ENCODE measurements around the gene PLCB4.

The PLCB4 gene

GRCh38 chr20:9206486-9206885, 137.6 kb downstream of the PLCB4 start:
- Histone ChIP-seq H3K9me2 (replicated peaks; ENCODE audit: low read depth, low read length) (no peaks in the 10 kb centered on the region), H3K4me2 (ENCODE audit: low read depth, low read length, poor library complexity, severe bottlenecking) (no peak overlapping the region)

DNA sequence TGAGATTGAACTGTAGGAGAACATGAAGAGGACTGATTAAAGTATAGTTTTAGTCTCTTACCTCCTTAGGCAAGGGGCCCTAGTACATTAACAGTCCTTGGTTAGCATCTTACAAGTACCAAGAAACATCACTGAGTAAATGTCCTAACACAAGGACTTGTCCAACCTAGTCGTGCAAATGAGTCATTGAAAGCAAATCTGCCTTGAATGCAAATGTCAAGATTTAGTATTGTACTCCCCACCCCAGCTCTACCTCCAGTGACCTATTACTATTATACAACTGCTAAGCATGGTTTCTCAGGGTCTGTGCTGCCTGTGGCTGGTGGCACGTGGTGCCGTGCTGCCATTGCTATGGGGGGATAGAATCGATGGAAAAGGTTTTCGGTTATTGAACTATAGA, 138.4 kb downstream of the PLCB4 start:
- peaks cover 32% of the 10 kb centered on the region for H3K79me2 ChIP-seq (ENCODE audit: insufficient read depth, low read length)
- no peaks in the 10 kb centered on the region for H3K27me3 ChIP-seq (ENCODE audit: insufficient read depth, low read length, poor library complexity, severe bottlenecking)
- no peaks in the 10 kb centered on the region for H3K9me2 ChIP-seq (replicated peaks; ENCODE audit: low read depth, low read length)
- TF ChIP-seq CTCF (conservative IDR thresholded peaks at IDR 0.05; ENCODE audit: low read length) (no peak), EZH2phosphoT487 (IDR thresholded peaks at IDR 0.05; ENCODE audit: borderline replicate concordance) (no peak)
- H3F3A ChIP-seq (ENCODE audit: low read depth), result 0 out of 2 replicates have a peak, but pooled peaks cover 2% of the 10 kb centered on the region
- H3K4me1 ChIP-seq (ENCODE audit: insufficient read depth, low read length, poor library complexity, severe bottlenecking), result peaks cover 19% of the 10 kb centered on the region
- H4K20me1 ChIP-seq (ENCODE audit: insufficient read depth, low read length, poor library complexity, severe bottlenecking), result no peaks in the 10 kb centered on the region
- no peak overlapping the region for H3K9ac ChIP-seq (ENCODE audit: low read depth, low read length, poor library complexity, severe bottlenecking)
- H3K4me3 ChIP-seq (ENCODE audit: low read length, poor library complexity, severe bottlenecking), result no peak overlapping the region
- H3K9me3 ChIP-seq (ENCODE audit: insufficient read depth, low read depth, low read length), result no peaks in the 10 kb centered on the region
- H3K36me3 ChIP-seq (ENCODE audit: insufficient read depth, low read length), result no peaks in the 10 kb centered on the region
- H2AFZ ChIP-seq (ENCODE audit: low read length), result no peak overlapping the region
- no peak overlapping the region for H3K4me2 ChIP-seq (ENCODE audit: low read depth, low read length, poor library complexity, severe bottlenecking)

More at GRCh38 chr20:9206486-9206885, 137.6 kb downstream of the PLCB4 start:
- peaks cover 35% of the 10 kb centered on the region for H3K79me2 ChIP-seq (ENCODE audit: insufficient read depth, low read length)
- no peaks in the 10 kb centered on the region for H3K27me3 ChIP-seq (ENCODE audit: insufficient read depth, low read length, poor library complexity, severe bottlenecking)
- no peak overlapping the region for H3K9ac ChIP-seq (ENCODE audit: low read depth, low read length, poor library complexity, severe bottlenecking)
- H3K4me3 ChIP-seq (ENCODE audit: low read length, poor library complexity, severe bottlenecking), result no peak overlapping the region
- TF ChIP-seq CTCF (conservative IDR thresholded peaks at IDR 0.05; ENCODE audit: low read length) (no peak), EZH2phosphoT487 (IDR thresholded peaks at IDR 0.05; ENCODE audit: borderline replicate concordance) (no peak)
- H3K9me3 ChIP-seq (ENCODE audit: insufficient read depth, low read depth, low read length), result no peaks in the 10 kb centered on the region
- H2AFZ ChIP-seq (ENCODE audit: low read length), result no peak overlapping the region
- no peaks in the 10 kb centered on the region for H3F3A ChIP-seq (ENCODE audit: low read depth)
- H3K4me1 ChIP-seq (ENCODE audit: insufficient read depth, low read length, poor library complexity, severe bottlenecking), result peaks cover 22% of the 10 kb centered on the region
- H3K36me3 ChIP-seq (ENCODE audit: insufficient read depth, low read length), result no peaks in the 10 kb centered on the region
- no peaks in the 10 kb centered on the region for H4K20me1 ChIP-seq (ENCODE audit: insufficient read depth, low read length, poor library complexity, severe bottlenecking)

- H3F3A ChIP-seq (ENCODE audit: low read depth), result 0 out of 2 replicates have a peak, but pooled peaks cover 2% of the 10 kb centered on the region
- no peaks in the 10 kb centered on the region for H4K20me1 ChIP-seq (ENCODE audit: insufficient read depth, low read length, poor library complexity, severe bottlenecking)
- no peaks in the 10 kb centered on the region for H3K36me3 ChIP-seq (ENCODE audit: insufficient read depth, low read length)
- no peaks in the 10 kb centered on the region for H3K9me3 ChIP-seq (ENCODE audit: insufficient read depth, low read depth, low read length)
- no peaks in the 10 kb centered on the region for H3K9me2 ChIP-seq (replicated peaks; ENCODE audit: low read depth, low read length)
- peaks cover 36% of the 10 kb centered on the region for H3K79me2 ChIP-seq (ENCODE audit: insufficient read depth, low read length)
- no peak overlapping the region for H3K4me3 ChIP-seq (ENCODE audit: low read length, poor library complexity, severe bottlenecking)
- H3K4me2 ChIP-seq (ENCODE audit: low read depth, low read length, poor library complexity, severe bottlenecking), result no peak overlapping the region
- peaks cover 9% of the 10 kb centered on the region for H3K4me1 ChIP-seq (ENCODE audit: insufficient read depth, low read length, poor library complexity, severe bottlenecking)
- H3K9ac ChIP-seq (ENCODE audit: low read depth, low read length, poor library complexity, severe bottlenecking), result no peak overlapping the region
- no peaks in the 10 kb centered on the region for H3K27me3 ChIP-seq (ENCODE audit: insufficient read depth, low read length, poor library complexity, severe bottlenecking)
- H2AFZ ChIP-seq (ENCODE audit: low read length), result no peak overlapping the region
- TF ChIP-seq CTCF (conservative IDR thresholded peaks at IDR 0.05; ENCODE audit: low read length), result no peak
- TF ChIP-seq EZH2phosphoT487 (IDR thresholded peaks at IDR 0.05; ENCODE audit: borderline replicate concordance), result no peak
These were observed 141.5 kb downstream of the PLCB4 start for GRCh38 chr20:9210356-9210755.
